GM18867 (cell line): ENCODE results near the gene RHBDD3.

Experiments used
- ATAC-seq: cut with Tn5 transposase; IDR thresholded peaks from one replicate; pipeline ENCODE4 v1.9.1; 2021; ENCODE audit warnings: mild to moderate bottlenecking, moderate library complexity; ENCODE audit not compliant: unreplicated experiment

RHBDD3 gene

GRCh38 chr22:29267858-29268510, at the start of gene RHBDD3, which contains the start of gene EWSR1:
Gene RHBDD3, minus strand, starts transcription at chr22:29267981. Its CDS starts 2,355 bp downstream, at chr22:29265626.
Gene EWSR1, plus strand, starts transcription at chr22:29268268. Its CDS starts 69 bp downstream, at chr22:29268337.
- peak; percentile 74 for ATAC-seq

- no peak for ATAC-seq
These were observed 48.5 kb upstream of the RHBDD3 start for GRCh38 chr22:29316141-29316828.

- ATAC-seq = no peak
These were observed 47.7 kb upstream of the RHBDD3 start, which contains the start of gene RASL10A for GRCh38 chr22:29315286-29316140. Gene RASL10A, minus strand, starts transcription at chr22:29315697. Its CDS starts 451 bp downstream, at chr22:29315246.

GRCh38 chr22:29314537-29315285, 46.9 kb upstream of the RHBDD3 start:
- ATAC-seq = no peak

- ATAC-seq = no peak
These were observed 46.0 kb upstream of the RHBDD3 start for GRCh38 chr22:29313576-29314466.

GRCh38 chr22:29313126-29313575, 45.4 kb upstream of the RHBDD3 start:
- no peak for ATAC-seq

GRCh38 chr22:29312218-29313125, 44.7 kb upstream of the RHBDD3 start:
- ATAC-seq = no peak

- ATAC-seq = no peak
These were observed 43.9 kb upstream of the RHBDD3 start for GRCh38 chr22:29311464-29312217.

- ATAC-seq = no peak
These were observed 43.1 kb upstream of the RHBDD3 start for GRCh38 chr22:29310863-29311339.

- ATAC-seq = no peak
These were observed 42.5 kb upstream of the RHBDD3 start for GRCh38 chr22:29310065-29310862.

- no peak for ATAC-seq
These were observed 41.7 kb upstream of the RHBDD3 start for GRCh38 chr22:29309332-29310064.

- no peak for ATAC-seq
These were observed 41.0 kb upstream of the RHBDD3 start for GRCh38 chr22:29308791-29309262.

- no peak for ATAC-seq
These were observed 40.5 kb upstream of the RHBDD3 start for GRCh38 chr22:29308148-29308790.

- ATAC-seq = no peak
These were observed 39.9 kb upstream of the RHBDD3 start for GRCh38 chr22:29307596-29308147.
